OCI-LY1 (cell line): ENCODE data around the gene PLA2G3.

ENCODE experiments used
- H2AFZ ChIP-seq: fragments of 200-600 bp; sonication (generic), shearing (Covaris generic); 2 replicates; pipeline ENCODE4 v1.6.0; 2014; ENCODE audit warnings: antibody characterized with exemption, mild to moderate bottlenecking, low read length
- H3F3A ChIP-seq: fragments of 200-600 bp; sonication (generic), shearing (Covaris generic); 2 replicates; pipeline ENCODE4 v1.6.0; 2014; ENCODE audit warnings: mild to moderate bottlenecking, antibody characterized with exemption, low read length, moderate library complexity; ENCODE audit not compliant: insufficient read depth
- H3K27ac ChIP-seq: fragments of 200-600 bp; sonication (generic); 2 replicates; pipeline ENCODE4 v1.5.1; 2014; ENCODE audit warnings: low read length, mixed run types, mild to moderate bottlenecking, low read depth; ENCODE audit not compliant: poor library complexity, severe bottlenecking
- H3K27me3 ChIP-seq: fragments of 200-600 bp; sonication (generic); 2 replicates; pipeline ENCODE4 v1.6.0; 2014; ENCODE audit warnings: antibody characterized with exemption, mild to moderate bottlenecking, low read length, moderate library complexity; ENCODE audit not compliant: insufficient read depth
- H3K36me3 ChIP-seq: fragments of 200-600 bp; sonication (generic); 2 replicates; pipeline ENCODE4 v1.6.1; 2014; ENCODE audit warnings: mild to moderate bottlenecking, antibody characterized with exemption, low read length, moderate library complexity, mixed read lengths; ENCODE audit not compliant: insufficient read depth
- H3K4me1 ChIP-seq: fragments of 200-600 bp; sonication (generic); 2 replicates; pipeline ENCODE4 v1.5.1; 2014; ENCODE audit warnings: mild to moderate bottlenecking, low read length, moderate library complexity; ENCODE audit not compliant: insufficient read depth, severe bottlenecking
- H3K4me2 ChIP-seq: fragments of 200-600 bp; sonication (generic), shearing (Covaris generic); 2 replicates; pipeline ENCODE4 v1.6.1; 2014; ENCODE audit warnings: low read length
- H3K4me3 ChIP-seq: fragments of 200-600 bp; sonication (generic); 2 replicates; pipeline ENCODE4 v1.5.1; 2014; ENCODE audit warnings: low read length, low read depth, mild to moderate bottlenecking, mixed read lengths; ENCODE audit not compliant: poor library complexity, severe bottlenecking
- H3K79me2 ChIP-seq: fragments of 200-600 bp; shearing (Covaris generic); 2 replicates; pipeline ENCODE4 v1.6.1; 2016; ENCODE audit warnings: mixed run types, low read length, mixed read lengths; ENCODE audit not compliant: insufficient read depth
- H3K9ac ChIP-seq: fragments of 200-600 bp; sonication (generic), shearing (Covaris generic); 2 replicates; pipeline ENCODE4 v1.6.1; 2014; ENCODE audit warnings: mild to moderate bottlenecking, low read length, mixed read lengths
- H3K9me2 ChIP-seq: fragments of 200-600 bp; sonication (generic), shearing (Covaris generic); 2 replicates; pipeline ENCODE4 v1.6.1; 2014; ENCODE audit warnings: low read depth, mild to moderate bottlenecking, low read length, mixed read lengths
- H3K9me3 ChIP-seq: fragments of 200-600 bp; shearing (Covaris generic); 2 replicates; pipeline ENCODE4 v1.6.1; 2014; ENCODE audit warnings: low read length, mixed read lengths
- H4K20me1 ChIP-seq: fragments of 200-600 bp; sonication (generic), shearing (Covaris generic); 2 replicates; pipeline ENCODE4 v1.6.0; 2016; ENCODE audit warnings: mild to moderate bottlenecking, low read length; ENCODE audit not compliant: insufficient read depth
- EZH2 ChIP-seq: fragments of 200-600 bp; sonication (generic), shearing (Covaris generic); IDR thresholded peaks from 2 replicates; pipeline ENCODE4 v1.8.0; 2017; ENCODE audit warnings: borderline replicate concordance, mixed run types, mild to moderate bottlenecking, antibody characterized with exemption, low read length, moderate library complexity, mixed read lengths
- TF ChIP-seq, protein P1 (sequence below): fragments of 200-600 bp; sonication (generic), shearing (Covaris generic); IDR thresholded peaks from 2 replicates; pipeline ENCODE4 v1.5.1; 2017; ENCODE audit warnings: mild to moderate bottlenecking, antibody characterized with exemption, low read length, moderate library complexity, mixed read lengths

The PLA2G3 gene

DNA sequence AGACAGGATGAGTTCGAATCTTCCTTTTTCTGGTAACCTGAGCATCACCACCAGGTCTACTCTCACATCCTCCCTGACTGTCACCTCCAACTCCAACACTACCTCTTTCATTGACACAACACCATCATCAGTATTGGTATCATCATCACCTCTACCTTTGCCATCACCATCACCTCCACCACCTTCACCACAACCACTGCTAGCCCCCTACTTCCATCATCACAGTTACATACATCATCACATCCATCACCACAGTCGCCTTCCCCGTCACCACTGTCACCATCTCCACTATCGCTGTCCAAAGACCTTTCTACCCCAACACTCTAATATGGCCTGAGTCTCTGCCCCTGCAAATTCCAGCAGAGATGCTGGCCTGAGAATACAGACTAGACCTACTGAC lies 18.9 kb downstream of the PLA2G3 start:
- Histone ChIP-seq H3K9me2 (no peaks in the 10 kb centered on the region), H2AFZ (no peak overlapping the region), H3K27ac (no peak overlapping the region), H3K36me3 (no peaks in the 10 kb centered on the region), H3F3A (no peaks in the 10 kb centered on the region), H3K79me2 (no peaks in the 10 kb centered on the region), H3K9me3 (no peaks in the 10 kb centered on the region), H3K9ac (no peak overlapping the region), H4K20me1 (no peaks in the 10 kb centered on the region), H3K4me2 (no peak overlapping the region), H3K4me1 (peaks cover 2% of the 10 kb centered on the region), H3K27me3 (no peaks in the 10 kb centered on the region), H3K4me3 (no peak overlapping the region)
- TF ChIP-seq, protein P1, sequence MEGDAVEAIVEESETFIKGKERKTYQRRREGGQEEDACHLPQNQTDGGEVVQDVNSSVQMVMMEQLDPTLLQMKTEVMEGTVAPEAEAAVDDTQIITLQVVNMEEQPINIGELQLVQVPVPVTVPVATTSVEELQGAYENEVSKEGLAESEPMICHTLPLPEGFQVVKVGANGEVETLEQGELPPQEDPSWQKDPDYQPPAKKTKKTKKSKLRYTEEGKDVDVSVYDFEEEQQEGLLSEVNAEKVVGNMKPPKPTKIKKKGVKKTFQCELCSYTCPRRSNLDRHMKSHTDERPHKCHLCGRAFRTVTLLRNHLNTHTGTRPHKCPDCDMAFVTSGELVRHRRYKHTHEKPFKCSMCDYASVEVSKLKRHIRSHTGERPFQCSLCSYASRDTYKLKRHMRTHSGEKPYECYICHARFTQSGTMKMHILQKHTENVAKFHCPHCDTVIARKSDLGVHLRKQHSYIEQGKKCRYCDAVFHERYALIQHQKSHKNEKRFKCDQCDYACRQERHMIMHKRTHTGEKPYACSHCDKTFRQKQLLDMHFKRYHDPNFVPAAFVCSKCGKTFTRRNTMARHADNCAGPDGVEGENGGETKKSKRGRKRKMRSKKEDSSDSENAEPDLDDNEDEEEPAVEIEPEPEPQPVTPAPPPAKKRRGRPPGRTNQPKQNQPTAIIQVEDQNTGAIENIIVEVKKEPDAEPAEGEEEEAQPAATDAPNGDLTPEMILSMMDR = no peak
- no peak for TF ChIP-seq EZH2

DNA sequence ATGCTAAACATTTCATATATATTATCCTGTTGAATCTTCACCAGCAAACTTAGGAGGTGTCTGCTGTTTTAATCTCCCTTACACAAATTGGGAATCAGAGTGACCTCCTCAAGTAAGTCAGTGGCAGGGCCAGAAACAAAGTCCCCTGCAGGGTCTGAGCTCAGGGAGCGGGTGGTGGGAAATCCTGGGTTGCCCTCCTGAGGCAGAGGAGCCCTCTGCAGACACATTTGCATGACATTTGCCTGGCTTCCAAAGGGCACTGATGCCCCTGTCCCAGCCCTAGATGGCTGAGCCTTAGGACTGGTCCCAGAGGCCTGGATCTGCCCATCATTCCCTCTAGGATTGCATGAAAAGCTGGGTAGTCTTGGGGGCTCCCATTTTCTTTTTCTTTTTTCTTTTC lies 19.7 kb downstream of the PLA2G3 start:
- Histone ChIP-seq H2AFZ (no peak overlapping the region), H3K4me2 (no peak overlapping the region), H3K9me3 (no peaks in the 10 kb centered on the region), H3K4me1 (no peaks in the 10 kb centered on the region), H3K9ac (no peak overlapping the region), H3K27me3 (no peaks in the 10 kb centered on the region), H3K36me3 (no peaks in the 10 kb centered on the region), H3K79me2 (no peaks in the 10 kb centered on the region), H3F3A (no peaks in the 10 kb centered on the region), H3K9me2 (no peaks in the 10 kb centered on the region), H3K27ac (no peak overlapping the region), H3K4me3 (no peak overlapping the region), H4K20me1 (no peaks in the 10 kb centered on the region)
- no peak for TF ChIP-seq EZH2
- TF ChIP-seq, protein P1 = no peak

DNA sequence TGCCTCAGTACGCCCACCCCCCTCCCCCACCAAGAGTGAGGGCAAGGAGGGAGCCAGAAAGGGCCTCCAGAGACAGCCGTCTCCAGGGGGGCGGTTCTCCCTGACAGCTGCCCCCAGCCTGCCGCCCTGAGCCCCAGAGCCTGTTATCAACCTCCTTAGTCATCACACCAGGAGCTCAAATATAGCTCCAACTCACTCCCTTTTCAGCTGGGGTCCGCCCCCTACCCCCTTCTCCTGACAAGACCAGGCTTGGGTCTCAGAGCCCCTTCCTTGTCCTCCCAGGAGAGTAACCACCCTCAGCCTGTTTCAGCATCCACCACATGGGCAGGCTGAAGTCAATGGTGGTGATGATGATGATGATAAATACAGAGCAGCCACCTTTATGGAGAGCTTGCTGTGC lies 20.1 kb downstream of the PLA2G3 start:
- Histone ChIP-seq H3K27me3 (no peaks in the 10 kb centered on the region), H3K79me2 (no peaks in the 10 kb centered on the region), H3K9me2 (no peaks in the 10 kb centered on the region), H3K9me3 (no peaks in the 10 kb centered on the region), H3K9ac (no peak overlapping the region), H3K4me1 (no peaks in the 10 kb centered on the region), H4K20me1 (no peaks in the 10 kb centered on the region), H3K4me3 (no peak overlapping the region), H3K4me2 (no peak overlapping the region), H3K36me3 (no peaks in the 10 kb centered on the region), H3K27ac (no peak overlapping the region), H2AFZ (no peak overlapping the region), H3F3A (no peaks in the 10 kb centered on the region)
- TF ChIP-seq, protein P1 = no peak
- TF ChIP-seq EZH2 = no peak
